ENCODE data around the gene PPM1H. TPM values are rescaled to one million over a fixed set of nuclear protein-coding genes. Genes with fewer than 3 reads are reported as not detected.

PPM1H gene
- total and polyA plus RNA-seq, 2 of the 8 experiments (the other 6 are each of a cell fraction or from before 2014, with no cell fraction given) = 16.4 to 36.1 TPM

DNA sequence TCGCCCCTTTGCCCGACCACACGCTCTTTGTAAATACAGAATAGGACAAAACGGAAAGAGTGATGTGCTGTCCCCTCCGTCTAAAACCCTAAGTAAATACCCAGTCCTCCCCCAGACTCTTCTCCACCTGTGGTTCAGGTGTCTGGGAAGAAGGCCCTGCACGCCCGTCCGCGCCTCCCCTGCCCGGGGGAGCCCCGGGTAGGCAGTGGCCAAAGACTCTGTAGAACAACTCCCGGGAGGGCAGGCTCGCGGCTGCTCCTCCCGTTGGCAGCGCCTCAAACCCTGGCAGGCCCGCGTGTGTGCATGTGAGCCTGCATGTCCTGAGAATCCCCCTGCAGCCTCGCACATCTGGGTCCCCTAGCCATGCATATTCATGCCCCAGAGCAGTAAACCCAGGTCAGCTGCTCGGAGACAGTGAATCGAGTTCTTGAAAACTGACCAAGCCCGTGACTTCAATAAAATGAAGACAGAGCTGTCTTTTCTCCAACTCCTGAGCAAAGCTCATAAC, 302.5 kb downstream of the PPM1H start (continued):
- TF ChIP-seq, protein P1, sequence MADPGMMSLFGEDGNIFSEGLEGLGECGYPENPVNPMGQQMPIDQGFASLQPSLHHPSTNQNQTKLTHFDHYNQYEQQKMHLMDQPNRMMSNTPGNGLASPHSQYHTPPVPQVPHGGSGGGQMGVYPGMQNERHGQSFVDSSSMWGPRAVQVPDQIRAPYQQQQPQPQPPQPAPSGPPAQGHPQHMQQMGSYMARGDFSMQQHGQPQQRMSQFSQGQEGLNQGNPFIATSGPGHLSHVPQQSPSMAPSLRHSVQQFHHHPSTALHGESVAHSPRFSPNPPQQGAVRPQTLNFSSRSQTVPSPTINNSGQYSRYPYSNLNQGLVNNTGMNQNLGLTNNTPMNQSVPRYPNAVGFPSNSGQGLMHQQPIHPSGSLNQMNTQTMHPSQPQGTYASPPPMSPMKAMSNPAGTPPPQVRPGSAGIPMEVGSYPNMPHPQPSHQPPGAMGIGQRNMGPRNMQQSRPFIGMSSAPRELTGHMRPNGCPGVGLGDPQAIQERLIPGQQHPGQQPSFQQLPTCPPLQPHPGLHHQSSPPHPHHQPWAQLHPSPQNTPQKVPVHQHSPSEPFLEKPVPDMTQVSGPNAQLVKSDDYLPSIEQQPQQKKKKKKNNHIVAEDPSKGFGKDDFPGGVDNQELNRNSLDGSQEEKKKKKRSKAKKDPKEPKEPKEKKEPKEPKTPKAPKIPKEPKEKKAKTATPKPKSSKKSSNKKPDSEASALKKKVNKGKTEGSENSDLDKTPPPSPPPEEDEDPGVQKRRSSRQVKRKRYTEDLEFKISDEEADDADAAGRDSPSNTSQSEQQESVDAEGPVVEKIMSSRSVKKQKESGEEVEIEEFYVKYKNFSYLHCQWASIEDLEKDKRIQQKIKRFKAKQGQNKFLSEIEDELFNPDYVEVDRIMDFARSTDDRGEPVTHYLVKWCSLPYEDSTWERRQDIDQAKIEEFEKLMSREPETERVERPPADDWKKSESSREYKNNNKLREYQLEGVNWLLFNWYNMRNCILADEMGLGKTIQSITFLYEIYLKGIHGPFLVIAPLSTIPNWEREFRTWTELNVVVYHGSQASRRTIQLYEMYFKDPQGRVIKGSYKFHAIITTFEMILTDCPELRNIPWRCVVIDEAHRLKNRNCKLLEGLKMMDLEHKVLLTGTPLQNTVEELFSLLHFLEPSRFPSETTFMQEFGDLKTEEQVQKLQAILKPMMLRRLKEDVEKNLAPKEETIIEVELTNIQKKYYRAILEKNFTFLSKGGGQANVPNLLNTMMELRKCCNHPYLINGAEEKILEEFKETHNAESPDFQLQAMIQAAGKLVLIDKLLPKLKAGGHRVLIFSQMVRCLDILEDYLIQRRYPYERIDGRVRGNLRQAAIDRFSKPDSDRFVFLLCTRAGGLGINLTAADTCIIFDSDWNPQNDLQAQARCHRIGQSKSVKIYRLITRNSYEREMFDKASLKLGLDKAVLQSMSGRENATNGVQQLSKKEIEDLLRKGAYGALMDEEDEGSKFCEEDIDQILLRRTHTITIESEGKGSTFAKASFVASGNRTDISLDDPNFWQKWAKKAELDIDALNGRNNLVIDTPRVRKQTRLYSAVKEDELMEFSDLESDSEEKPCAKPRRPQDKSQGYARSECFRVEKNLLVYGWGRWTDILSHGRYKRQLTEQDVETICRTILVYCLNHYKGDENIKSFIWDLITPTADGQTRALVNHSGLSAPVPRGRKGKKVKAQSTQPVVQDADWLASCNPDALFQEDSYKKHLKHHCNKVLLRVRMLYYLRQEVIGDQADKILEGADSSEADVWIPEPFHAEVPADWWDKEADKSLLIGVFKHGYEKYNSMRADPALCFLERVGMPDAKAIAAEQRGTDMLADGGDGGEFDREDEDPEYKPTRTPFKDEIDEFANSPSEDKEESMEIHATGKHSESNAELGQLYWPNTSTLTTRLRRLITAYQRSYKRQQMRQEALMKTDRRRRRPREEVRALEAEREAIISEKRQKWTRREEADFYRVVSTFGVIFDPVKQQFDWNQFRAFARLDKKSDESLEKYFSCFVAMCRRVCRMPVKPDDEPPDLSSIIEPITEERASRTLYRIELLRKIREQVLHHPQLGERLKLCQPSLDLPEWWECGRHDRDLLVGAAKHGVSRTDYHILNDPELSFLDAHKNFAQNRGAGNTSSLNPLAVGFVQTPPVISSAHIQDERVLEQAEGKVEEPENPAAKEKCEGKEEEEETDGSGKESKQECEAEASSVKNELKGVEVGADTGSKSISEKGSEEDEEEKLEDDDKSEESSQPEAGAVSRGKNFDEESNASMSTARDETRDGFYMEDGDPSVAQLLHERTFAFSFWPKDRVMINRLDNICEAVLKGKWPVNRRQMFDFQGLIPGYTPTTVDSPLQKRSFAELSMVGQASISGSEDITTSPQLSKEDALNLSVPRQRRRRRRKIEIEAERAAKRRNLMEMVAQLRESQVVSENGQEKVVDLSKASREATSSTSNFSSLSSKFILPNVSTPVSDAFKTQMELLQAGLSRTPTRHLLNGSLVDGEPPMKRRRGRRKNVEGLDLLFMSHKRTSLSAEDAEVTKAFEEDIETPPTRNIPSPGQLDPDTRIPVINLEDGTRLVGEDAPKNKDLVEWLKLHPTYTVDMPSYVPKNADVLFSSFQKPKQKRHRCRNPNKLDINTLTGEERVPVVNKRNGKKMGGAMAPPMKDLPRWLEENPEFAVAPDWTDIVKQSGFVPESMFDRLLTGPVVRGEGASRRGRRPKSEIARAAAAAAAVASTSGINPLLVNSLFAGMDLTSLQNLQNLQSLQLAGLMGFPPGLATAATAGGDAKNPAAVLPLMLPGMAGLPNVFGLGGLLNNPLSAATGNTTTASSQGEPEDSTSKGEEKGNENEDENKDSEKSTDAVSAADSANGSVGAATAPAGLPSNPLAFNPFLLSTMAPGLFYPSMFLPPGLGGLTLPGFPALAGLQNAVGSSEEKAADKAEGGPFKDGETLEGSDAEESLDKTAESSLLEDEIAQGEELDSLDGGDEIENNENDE (IDR thresholded peaks at IDR 0.05; ENCODE audit: insufficient replicate concordance, low read length) = no peak
- TF ChIP-seq EZH2 (IDR thresholded peaks at IDR 0.05; ENCODE audit: low read depth, low read length, severe bottlenecking) (peak; percentile 11), TCF12 (IDR thresholded peaks at IDR 0.05; ENCODE audit: low read depth, low read length) (0 out of 2 replicates have a peak, but pooled peaks have one; percentile 1), CEBPB (IDR thresholded peaks at IDR 0.05; ENCODE audit: low read depth, low read length) (no peak), POU5F1 (IDR thresholded peaks at IDR 0.05; ENCODE audit: low read depth, low read length) (peak; percentile 80), FOSL1 (IDR thresholded peaks at IDR 0.05; ENCODE audit: insufficient read depth, low read depth, low read length) (no peak), KDM4A (IDR thresholded peaks at IDR 0.05; ENCODE audit: low read depth, low read length, severe bottlenecking) (peak; percentile 21), YY1 (IDR thresholded peaks at IDR 0.05; ENCODE audit: low read depth, low read length) (no peak), TBP (IDR thresholded peaks at IDR 0.05; ENCODE audit: low read depth, low read length) (0 out of 2 replicates have a peak, but pooled peaks have one; percentile 24)
- TF ChIP-seq, protein P2, sequence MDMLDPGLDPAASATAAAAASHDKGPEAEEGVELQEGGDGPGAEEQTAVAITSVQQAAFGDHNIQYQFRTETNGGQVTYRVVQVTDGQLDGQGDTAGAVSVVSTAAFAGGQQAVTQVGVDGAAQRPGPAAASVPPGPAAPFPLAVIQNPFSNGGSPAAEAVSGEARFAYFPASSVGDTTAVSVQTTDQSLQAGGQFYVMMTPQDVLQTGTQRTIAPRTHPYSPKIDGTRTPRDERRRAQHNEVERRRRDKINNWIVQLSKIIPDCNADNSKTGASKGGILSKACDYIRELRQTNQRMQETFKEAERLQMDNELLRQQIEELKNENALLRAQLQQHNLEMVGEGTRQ (IDR thresholded peaks at IDR 0.05; ENCODE audit: low read length) = no peak
